ENCODE results near the gene SMCO1.
"Not testable (repeated sequence)": the region's sequence is repeated elsewhere in the genome, so short reads cannot be mapped to it uniquely, and the experiment has no call there.

SMCO1 gene

GRCh38 chr3:196486263-196486662 lies 28.9 kb downstream of the SMCO1 start:
- no peak for DNase-seq

- no peak for DNase-seq
Measured at GRCh38 chr3:196477678-196478077, 37.5 kb downstream of the SMCO1 start.

- no peak for DNase-seq
Measured at GRCh38 chr3:196472286-196472685, 42.9 kb downstream of the SMCO1 start.

GRCh38 chr3:196471551-196471950 lies 43.6 kb downstream of the SMCO1 start:
- no peak for DNase-seq

GRCh38 chr3:196470182-196470581 lies 45.0 kb downstream of the SMCO1 start:
- DNase-seq, result not testable (repeated sequence)

GRCh38 chr3:196463804-196464203 lies 51.3 kb downstream of the SMCO1 start:
- no peak for DNase-seq

- DNase-seq, result no peak
Measured at GRCh38 chr3:196463478-196463756, 51.7 kb downstream of the SMCO1 start.

GRCh38 chr3:196462680-196463477 lies 52.3 kb downstream of the SMCO1 start:
- DNase-seq, result not testable (repeated sequence)

GRCh38 chr3:196458063-196458462 lies 57.1 kb downstream of the SMCO1 start:
- no peak for DNase-seq

GRCh38 chr3:196457470-196457869 lies 57.7 kb downstream of the SMCO1 start:
- not testable (repeated sequence) for DNase-seq
